Natural killer cell (primary cell): ENCODE results near the gene RGS1. TPM values are rescaled to one million over a fixed set of nuclear protein-coding genes. Genes with fewer than 3 reads are reported as not detected.
A peak's percentile ranks its signal among the peaks of the same experiment; 100 is the strongest.

ENCODE experiments used
- ATAC-seq, 3 donors: fragments of 150-1000 bp in 2 of 3; fragments of 200-7000 bp in 1 of 3; cut with Tn5 transposase; 1 replicate in 1 of 3; 2 replicates in 2 of 3; pipeline ENCODE4 v1.10.0; 2021; ENCODE audit warnings: mild to moderate bottlenecking in 2 of 3, moderate library complexity in 2 of 3
- DNase-seq, 2 donors: peaks; one replicate each; pipeline versions ENCODE4 v3.0.0 to v3.0.0-alpha.2; 2013 to 2021; ENCODE audit warnings: mixed read lengths in 1 of 2
- H3K27ac ChIP-seq: one replicate; pipeline ENCODE4 v1.5.1; 2013; ENCODE audit warnings: mild to moderate bottlenecking, low read length
- H3K27me3 ChIP-seq: one replicate; pipeline ENCODE4 v1.6.1; 2013; ENCODE audit warnings: low read length; ENCODE audit not compliant: control insufficient read depth, insufficient read depth
- H3K36me3 ChIP-seq: one replicate; pipeline ENCODE4 v1.6.1; 2013; ENCODE audit warnings: low read length; ENCODE audit not compliant: control insufficient read depth, insufficient read depth
- H3K4me1 ChIP-seq: one replicate; pipeline ENCODE4 v1.6.1; 2013; ENCODE audit warnings: low read length; ENCODE audit not compliant: control insufficient read depth, insufficient read depth
- H3K4me3 ChIP-seq: one replicate; pipeline ENCODE4 v1.5.1; 2013; ENCODE audit warnings: low read length
- H3K9me3 ChIP-seq: one replicate; pipeline ENCODE4 v1.6.1; 2013; ENCODE audit warnings: low read length; ENCODE audit not compliant: control insufficient read depth, insufficient read depth
- H3K27ac Mint-ChIP-seq, 2 donors: one replicate each; pipeline ENCODE4 v1.8.0; 2022; ENCODE audit warnings: mild to moderate bottlenecking in 2 of 2, mixed read lengths in 2 of 2, moderate library complexity in 1 of 2
- H3K27me3 Mint-ChIP-seq, 2 donors: one replicate each; pipeline ENCODE4 v1.8.0; 2022; ENCODE audit warnings: low read depth in 2 of 2, mixed read lengths in 2 of 2
- H3K36me3 Mint-ChIP-seq: one replicate; pipeline ENCODE4 v1.8.0; 2022; ENCODE audit warnings: mixed read lengths
- H3K4me1 Mint-ChIP-seq, 2 donors: one replicate each; pipeline ENCODE4 v1.8.0; 2022; ENCODE audit warnings: mixed read lengths in 2 of 2
- H3K4me3 Mint-ChIP-seq: one replicate; pipeline ENCODE4 v1.8.0; 2022; ENCODE audit warnings: mild to moderate bottlenecking, moderate library complexity, mixed read lengths
- H3K9me3 Mint-ChIP-seq, 2 donors: one replicate each; pipeline ENCODE4 v1.8.0; 2022; ENCODE audit warnings: mixed read lengths in 2 of 2
- WGBS: methylation state at CpG from one replicate; pipeline ENCODE4 v1.1.7; 2013; ENCODE audit warnings: missing lambda C conversion rate; ENCODE audit not compliant: insufficient coverage; 5-methylcytosine and 5-hydroxymethylcytosine counted together
- intact Hi-C: fragments of 100-400 bp; cut with micrococcal nuclease; formaldehyde crosslinking; loops from one replicate; pipeline ENCODE4 v1.14.2; 2022
- total RNA-seq, 4 donors: library from RNA; stranded (reverse); fragments of 120-200 nt in 1 of 4; gene quantifications; one replicate each; pipeline versions ENCODE4 v1.2.3 to v1.2.4, GENCODE V29; 2013 to 2022
- TF ChIP-seq, protein P1 (sequence below): fragments of 200-600 bp; IDR thresholded peaks from one replicate; pipeline ENCODE4 v1.8.0; 2022; ENCODE audit warnings: antibody characterized with exemption

RGS1 gene
- total RNA-seq, 3 donors from 2014 or later (not counting 1 experiment from before 2014, with no cell fraction given) = 306 to 365 (median 343) TPM

DNA sequence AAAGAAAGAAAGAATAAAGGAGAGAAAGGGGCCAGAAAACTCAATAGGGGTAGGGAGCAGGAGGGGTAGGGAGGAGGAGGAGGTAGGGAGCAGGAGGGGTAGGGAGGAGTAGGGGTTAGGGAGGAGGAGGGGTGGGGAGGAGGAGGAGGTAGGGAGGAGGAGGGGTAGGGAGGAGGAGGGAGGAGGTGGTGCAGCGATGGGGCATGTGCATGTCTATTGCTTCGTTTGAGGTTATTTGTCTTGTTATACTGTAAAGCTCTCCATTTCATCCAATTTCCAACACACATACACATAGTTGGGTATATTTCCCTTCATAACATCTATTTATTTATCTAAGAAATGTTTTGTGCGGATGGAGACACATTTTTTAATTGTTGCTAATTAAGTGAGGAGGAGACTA is 19.7 kb downstream of the RGS1 start:
- Histone ChIP-seq H3K4me1 (no peaks in the 10 kb centered on the region), H3K9me3 (no peaks in the 10 kb centered on the region), H3K27me3 (no peaks in the 10 kb centered on the region), H3K36me3 (no peaks in the 10 kb centered on the region), H3K4me3 (no peak overlapping the region), H3K27ac (no peak overlapping the region)
- intact Hi-C loops = no loop called here
- no peaks in the 10 kb centered on the region for H3K36me3 Mint-ChIP-seq
- TF ChIP-seq, protein P1, sequence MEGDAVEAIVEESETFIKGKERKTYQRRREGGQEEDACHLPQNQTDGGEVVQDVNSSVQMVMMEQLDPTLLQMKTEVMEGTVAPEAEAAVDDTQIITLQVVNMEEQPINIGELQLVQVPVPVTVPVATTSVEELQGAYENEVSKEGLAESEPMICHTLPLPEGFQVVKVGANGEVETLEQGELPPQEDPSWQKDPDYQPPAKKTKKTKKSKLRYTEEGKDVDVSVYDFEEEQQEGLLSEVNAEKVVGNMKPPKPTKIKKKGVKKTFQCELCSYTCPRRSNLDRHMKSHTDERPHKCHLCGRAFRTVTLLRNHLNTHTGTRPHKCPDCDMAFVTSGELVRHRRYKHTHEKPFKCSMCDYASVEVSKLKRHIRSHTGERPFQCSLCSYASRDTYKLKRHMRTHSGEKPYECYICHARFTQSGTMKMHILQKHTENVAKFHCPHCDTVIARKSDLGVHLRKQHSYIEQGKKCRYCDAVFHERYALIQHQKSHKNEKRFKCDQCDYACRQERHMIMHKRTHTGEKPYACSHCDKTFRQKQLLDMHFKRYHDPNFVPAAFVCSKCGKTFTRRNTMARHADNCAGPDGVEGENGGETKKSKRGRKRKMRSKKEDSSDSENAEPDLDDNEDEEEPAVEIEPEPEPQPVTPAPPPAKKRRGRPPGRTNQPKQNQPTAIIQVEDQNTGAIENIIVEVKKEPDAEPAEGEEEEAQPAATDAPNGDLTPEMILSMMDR = no peak
- H3K27me3 Mint-ChIP-seq = peaks cover 7 to 12% of the 10 kb centered on the region in 2 donors
- WGBS = no CpG with 5 or more reads among the region's 3 CpGs
- H3K27ac Mint-ChIP-seq = no peak overlapping the region
- no peak for ATAC-seq
- no peak for DNase-seq
- no peak overlapping the region for H3K4me3 Mint-ChIP-seq
- peaks cover 10 to 16% of the 10 kb centered on the region in 2 donors for H3K4me1 Mint-ChIP-seq
- H3K9me3 Mint-ChIP-seq = no peaks in the 10 kb centered on the region

DNA sequence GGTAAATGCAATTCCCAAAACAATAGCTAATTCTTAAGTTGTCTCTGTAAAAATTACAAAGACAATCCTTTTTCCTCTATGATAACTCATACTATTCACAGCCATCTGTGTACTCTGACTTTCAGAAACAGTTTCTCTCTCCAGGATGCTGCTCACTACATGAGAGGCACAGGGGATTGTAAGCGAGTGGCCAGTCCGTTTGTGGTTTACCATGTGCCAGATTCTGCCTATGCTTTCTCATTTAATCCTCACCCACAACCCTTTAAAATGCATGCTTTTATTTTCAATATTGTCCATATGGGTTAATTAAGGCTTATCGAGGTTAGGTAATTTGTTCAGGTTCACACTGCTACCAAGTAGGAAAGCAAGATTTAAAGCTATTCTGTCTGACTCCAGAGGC is 23.0 kb downstream of the RGS1 start:
- no peaks in the 10 kb centered on the region for H3K27me3 ChIP-seq
- TF ChIP-seq, protein P1 = no peak
- H3K27ac ChIP-seq = no peak overlapping the region
- Mint-ChIP-seq H3K27me3 (peaks cover 5 to 12% of the 10 kb centered on the region in 2 donors), H3K36me3 (no peaks in the 10 kb centered on the region), H3K9me3 (no peaks in the 10 kb centered on the region), H3K4me1 (peaks cover 39 to 48% of the 10 kb centered on the region in 2 donors), H3K4me3 (peak overlapping the region; percentile 0), H3K27ac (peak overlapping the region; percentile 7 to 43)
- 55% methylated on average over 3 of the region's 3 CpGs for WGBS
- no peaks in the 10 kb centered on the region for H3K36me3 ChIP-seq
- peak in 2 of 3 donors; percentile 33 to 58 for ATAC-seq
- no peak overlapping the region for H3K4me3 ChIP-seq
- intact Hi-C loops = no loop called here
- peaks cover 3% of the 10 kb centered on the region for H3K4me1 ChIP-seq
- DNase-seq = no peak
- H3K9me3 ChIP-seq = no peaks in the 10 kb centered on the region

- Mint-ChIP-seq H3K4me1 (peaks cover 48 to 57% of the 10 kb centered on the region in 2 donors), H3K27me3 (no peaks in the 10 kb centered on the region), H3K27ac (peak overlapping the region in 1 of 2 donors; percentile 66), H3K36me3 (no peaks in the 10 kb centered on the region), H3K4me3 (no peak overlapping the region), H3K9me3 (no peaks in the 10 kb centered on the region)
- Histone ChIP-seq H3K36me3 (no peaks in the 10 kb centered on the region), H3K4me3 (no peak overlapping the region), H3K9me3 (no peaks in the 10 kb centered on the region), H3K27ac (no peak overlapping the region), H3K27me3 (no peaks in the 10 kb centered on the region), H3K4me1 (peaks cover 3% of the 10 kb centered on the region)
- no CpG with 5 or more reads among the region's 1 CpG for WGBS
- intact Hi-C loops = loop anchor here (2.0 to 10.0 kb wide), 3 partner anchors 65 to 525 kb away; partner anchors contain the start of gene CDC73
- DNase-seq (no peak), ATAC-seq (peak in 1 of 3 donors; percentile 23)
- TF ChIP-seq, protein P1 = no peak
Measured at GRCh38 chr1:192600275-192600674, 24.7 kb downstream of the RGS1 start.

GRCh38 chr1:192601143-192601542 is 25.6 kb downstream of the RGS1 start:
- ATAC-seq = peak; percentile 68 to 75 (median 72)
- peak overlapping the region; percentile 73 for H3K4me3 Mint-ChIP-seq

More at GRCh38 chr1:192601143-192601542, 25.6 kb downstream of the RGS1 start:
- no peaks in the 10 kb centered on the region for H3K36me3 Mint-ChIP-seq
- DNase-seq = peak in 1 of 2 donors; percentile 26
- no peaks in the 10 kb centered on the region for H3K27me3 ChIP-seq
- intact Hi-C loops = loop anchor here (2.0 to 10.0 kb wide), 3 partner anchors 64 to 524 kb away; partner anchors contain the start of gene CDC73
- H3K4me3 ChIP-seq = no peak overlapping the region
- no peak overlapping the region for H3K27ac ChIP-seq
- peaks cover 6% of the 10 kb centered on the region for H3K4me1 ChIP-seq
- TF ChIP-seq, protein P1 = no peak
- H3K27me3 Mint-ChIP-seq = no peaks in the 10 kb centered on the region
- no CpG with 5 or more reads among the region's 1 CpG for WGBS
- H3K4me1 Mint-ChIP-seq = peaks cover 52 to 65% of the 10 kb centered on the region in 2 donors
- H3K27ac Mint-ChIP-seq = peak overlapping the region; percentile 66 to 71
- H3K9me3 ChIP-seq = no peaks in the 10 kb centered on the region
- no peaks in the 10 kb centered on the region for H3K36me3 ChIP-seq
- no peaks in the 10 kb centered on the region for H3K9me3 Mint-ChIP-seq
